ENCODE data around the gene SORBS2. TPM values are rescaled to one million over a fixed set of nuclear protein-coding genes. Genes with fewer than 3 reads are reported as not detected.

Gene SORBS2
- total RNA-seq, 4 donors from 2014 or later, result 33.4 to 286 (median 47.6) TPM

DNA sequence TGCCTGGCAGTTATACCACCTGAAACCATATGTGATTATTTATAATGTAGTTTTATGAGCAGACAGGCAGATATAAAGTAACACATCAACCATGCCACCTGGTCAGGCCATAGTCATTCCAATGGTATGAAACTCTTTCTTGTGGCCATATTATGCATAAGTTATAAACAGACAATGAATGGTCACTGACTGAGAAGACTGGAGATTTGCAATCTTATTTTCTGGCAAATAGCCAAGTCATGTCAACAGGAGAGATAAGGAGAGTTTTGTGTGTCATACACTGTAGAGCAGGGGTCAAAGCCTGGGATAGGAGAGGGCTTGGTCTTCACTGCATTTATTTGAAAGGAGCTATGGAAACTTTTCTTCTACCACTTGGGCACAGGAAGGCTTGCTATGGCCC, 29.5 kb downstream of the SORBS2 start:
- no peak overlapping the region for H3K27ac ChIP-seq

DNA sequence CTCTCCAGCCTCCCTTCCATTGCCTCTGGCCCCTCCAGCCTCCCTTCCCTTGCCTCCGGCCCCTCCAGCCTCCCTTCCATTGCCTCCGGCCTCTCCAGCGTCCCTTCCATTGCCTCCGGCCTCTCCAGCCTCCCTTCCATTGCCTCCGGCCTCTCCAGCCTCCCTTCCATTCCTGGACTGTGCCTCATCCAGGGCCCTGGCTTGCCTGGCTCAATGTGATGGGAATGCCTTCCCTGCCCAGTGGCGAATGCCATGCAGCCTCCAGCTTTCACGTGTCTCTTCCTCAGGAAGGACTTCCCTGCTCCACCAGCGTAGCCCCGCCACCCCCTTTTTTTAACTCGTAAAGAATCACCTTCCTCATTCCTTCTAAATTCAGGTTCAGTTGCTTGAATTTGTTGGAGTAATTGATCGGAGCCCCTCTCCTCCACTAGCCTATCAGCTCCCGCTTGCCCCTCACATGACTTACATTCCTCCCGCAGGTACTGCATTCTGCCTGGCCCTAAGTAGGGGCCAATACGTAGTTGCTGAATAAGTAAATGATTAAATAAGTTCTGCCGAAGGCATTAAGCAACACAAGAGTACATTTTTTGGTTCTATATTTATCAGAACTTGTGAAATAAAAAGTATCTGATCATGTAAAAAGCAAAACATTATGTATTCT, 30.3 kb downstream of the SORBS2 start:
- intact Hi-C loops (cut with DNase I), result no loop called here
- Histone ChIP-seq H3K4me3 (no peak overlapping the region), H3K27ac (no peak overlapping the region), H3K4me1 (no peaks in the 10 kb centered on the region), H3K36me3 (no peaks in the 10 kb centered on the region), H3K27me3 (no peaks in the 10 kb centered on the region), H3K9me3 (no peaks in the 10 kb centered on the region)
- 82 to 87% methylated on average over 12 to 14 of the region's 15 CpGs for WGBS, 2 donors
- TF ChIP-seq POLR2A (IDR thresholded peaks at IDR 0.05), result no peak
- TF ChIP-seq, protein P1, sequence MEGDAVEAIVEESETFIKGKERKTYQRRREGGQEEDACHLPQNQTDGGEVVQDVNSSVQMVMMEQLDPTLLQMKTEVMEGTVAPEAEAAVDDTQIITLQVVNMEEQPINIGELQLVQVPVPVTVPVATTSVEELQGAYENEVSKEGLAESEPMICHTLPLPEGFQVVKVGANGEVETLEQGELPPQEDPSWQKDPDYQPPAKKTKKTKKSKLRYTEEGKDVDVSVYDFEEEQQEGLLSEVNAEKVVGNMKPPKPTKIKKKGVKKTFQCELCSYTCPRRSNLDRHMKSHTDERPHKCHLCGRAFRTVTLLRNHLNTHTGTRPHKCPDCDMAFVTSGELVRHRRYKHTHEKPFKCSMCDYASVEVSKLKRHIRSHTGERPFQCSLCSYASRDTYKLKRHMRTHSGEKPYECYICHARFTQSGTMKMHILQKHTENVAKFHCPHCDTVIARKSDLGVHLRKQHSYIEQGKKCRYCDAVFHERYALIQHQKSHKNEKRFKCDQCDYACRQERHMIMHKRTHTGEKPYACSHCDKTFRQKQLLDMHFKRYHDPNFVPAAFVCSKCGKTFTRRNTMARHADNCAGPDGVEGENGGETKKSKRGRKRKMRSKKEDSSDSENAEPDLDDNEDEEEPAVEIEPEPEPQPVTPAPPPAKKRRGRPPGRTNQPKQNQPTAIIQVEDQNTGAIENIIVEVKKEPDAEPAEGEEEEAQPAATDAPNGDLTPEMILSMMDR (IDR thresholded peaks at IDR 0.05), result no peak
- no peak for DNase-seq

More for the DNA sequence above, 29.5 kb downstream of the SORBS2 start:
- no peak for TF ChIP-seq POLR2A (IDR thresholded peaks at IDR 0.05)
- TF ChIP-seq, protein P1 (IDR thresholded peaks at IDR 0.05), result no peak
- intact Hi-C loops (cut with DNase I), result no loop called here
- H3K4me1 ChIP-seq, result no peaks in the 10 kb centered on the region
- H3K9me3 ChIP-seq, result no peaks in the 10 kb centered on the region
- no peak for DNase-seq
- H3K36me3 ChIP-seq, result no peaks in the 10 kb centered on the region
- no peak overlapping the region for H3K4me3 ChIP-seq
- H3K27me3 ChIP-seq, result no peaks in the 10 kb centered on the region

DNA sequence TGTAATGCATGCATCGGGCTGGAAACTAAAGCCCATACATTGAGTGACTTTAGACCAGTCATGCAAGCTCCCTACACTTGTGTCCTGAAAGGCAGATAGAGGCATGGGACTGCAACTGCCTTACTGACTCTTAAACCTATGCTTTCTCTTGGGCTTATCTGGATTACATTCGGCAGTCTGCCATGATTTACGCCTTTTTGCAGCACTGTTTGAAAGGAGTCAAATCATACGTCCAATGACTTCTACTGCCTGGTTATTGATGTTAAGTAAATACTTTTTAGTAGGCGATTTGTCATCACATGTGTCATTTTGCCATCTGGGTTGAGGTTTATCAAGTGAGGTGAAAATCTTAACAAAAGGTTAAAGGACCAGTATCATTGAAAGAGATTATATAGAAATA, 31.5 kb downstream of the SORBS2 start:
- Histone ChIP-seq H3K4me3 (no peak overlapping the region), H3K9me3 (no peaks in the 10 kb centered on the region), H3K27ac (no peak overlapping the region), H3K4me1 (peaks cover 0 to 5% (median 0%) of the 10 kb centered on the region in 3 donors), H3K27me3 (no peaks in the 10 kb centered on the region), H3K36me3 (no peaks in the 10 kb centered on the region)
- intact Hi-C loops (cut with DNase I), result no loop called here
- WGBS, 2 donors, result 78 to 90% methylated on average over 5 of the region's 5 CpGs
- no peak for DNase-seq
- TF ChIP-seq, protein P1 (IDR thresholded peaks at IDR 0.05), result no peak
- TF ChIP-seq POLR2A (IDR thresholded peaks at IDR 0.05), result no peak

DNA sequence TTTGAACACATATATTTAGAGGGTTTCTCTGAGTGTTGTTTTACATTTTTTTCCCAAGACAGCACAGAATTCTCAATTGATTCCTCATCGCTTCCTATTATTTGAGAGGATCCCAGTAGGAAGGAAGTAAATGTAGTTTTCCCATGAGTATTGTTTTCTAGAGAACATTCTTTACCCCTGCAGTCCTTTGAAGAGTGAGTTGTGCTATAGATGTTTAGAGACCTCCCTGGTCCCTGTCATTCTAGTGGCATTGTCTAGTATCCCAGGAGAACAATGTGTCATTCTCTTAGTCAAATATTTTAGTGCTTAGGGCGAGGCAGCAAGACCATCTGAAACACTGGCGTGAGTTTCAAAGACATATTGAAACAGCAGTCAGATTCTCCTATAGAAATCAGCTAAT, 32.5 kb downstream of the SORBS2 start:
- Histone ChIP-seq H3K27ac (no peak overlapping the region), H3K36me3 (no peaks in the 10 kb centered on the region), H3K9me3 (no peaks in the 10 kb centered on the region), H3K4me1 (peaks cover 0 to 13% (median 0%) of the 10 kb centered on the region in 3 donors), H3K4me3 (no peak overlapping the region), H3K27me3 (no peaks in the 10 kb centered on the region)
- intact Hi-C loops (cut with DNase I), result no loop called here
- DNase-seq, result no peak
- WGBS, 2 donors, result 82 to 90% methylated on average over 3 of the region's 3 CpGs
- TF ChIP-seq, protein P1 (IDR thresholded peaks at IDR 0.05), result no peak
- TF ChIP-seq POLR2A (IDR thresholded peaks at IDR 0.05), result no peak

DNA sequence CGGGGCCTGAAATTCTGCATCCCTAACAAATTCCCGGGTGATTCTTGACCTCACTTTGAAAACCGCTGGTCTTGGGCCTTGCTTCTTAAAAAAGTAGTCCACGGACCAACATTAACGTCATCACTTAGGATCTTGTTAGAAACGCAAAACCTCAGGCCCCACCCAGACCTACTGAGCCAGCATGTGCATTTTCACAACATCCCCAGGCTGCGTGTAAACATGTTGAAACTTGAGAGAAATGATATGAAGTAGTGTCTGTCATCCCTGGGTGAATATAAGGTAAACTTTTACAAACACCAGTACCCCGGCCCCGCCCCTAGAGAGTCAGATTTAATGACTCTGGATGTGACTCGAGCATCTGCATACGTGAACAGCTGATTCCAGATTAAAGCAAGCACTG, 33.7 kb downstream of the SORBS2 start:
- WGBS, 2 donors, result 58 to 72% methylated on average over 9 to 11 of the region's 11 CpGs
- DNase-seq, result no peak
- peaks cover 0 to 13% (median 0%) of the 10 kb centered on the region in 3 donors for H3K4me1 ChIP-seq

More for the DNA sequence above, 33.7 kb downstream of the SORBS2 start:
- no peak overlapping the region for H3K27ac ChIP-seq
- intact Hi-C loops (cut with DNase I), result no loop called here
- no peaks in the 10 kb centered on the region for H3K27me3 ChIP-seq
- no peaks in the 10 kb centered on the region for H3K9me3 ChIP-seq
- H3K36me3 ChIP-seq, result no peaks in the 10 kb centered on the region
- no peak for TF ChIP-seq POLR2A (IDR thresholded peaks at IDR 0.05)
- TF ChIP-seq, protein P1 (IDR thresholded peaks at IDR 0.05), result no peak
- no peak overlapping the region for H3K4me3 ChIP-seq
